ENCODE results near the gene KRTAP3-1. TPM values are rescaled to one million over a fixed set of nuclear protein-coding genes. Genes with fewer than 3 reads are reported as not detected.

KRTAP3-1 gene
- total RNA-seq, 1 donor from 2014 or later, result not detected

DNA sequence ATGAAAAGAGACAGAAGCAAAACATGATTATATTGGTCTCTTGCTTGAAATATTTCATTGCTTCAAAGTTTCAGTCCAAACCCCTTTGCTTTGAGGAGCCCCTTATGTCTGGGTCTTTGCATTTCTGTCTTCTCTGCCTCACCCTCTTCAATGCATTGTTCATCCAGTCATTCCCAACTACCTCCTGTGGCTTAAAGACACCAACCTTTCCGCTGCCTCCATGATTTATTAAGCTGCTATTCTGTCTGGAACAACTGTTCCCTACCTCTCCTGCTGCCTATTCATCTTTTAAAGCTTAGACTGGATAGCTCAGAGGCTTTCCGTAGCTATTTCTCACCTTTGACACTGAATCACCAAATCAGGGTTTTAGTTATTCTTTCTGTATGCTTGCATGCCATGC lies 11.6 kb downstream of the KRTAP3-1 start:
- Mint-ChIP-seq H3K4me3 (ENCODE audit: unreplicated experiment) (no peak overlapping the region), H3K27me3 (ENCODE audit: unreplicated experiment) (peaks cover 11% of the 10 kb centered on the region), H3K27ac (ENCODE audit: unreplicated experiment) (no peak overlapping the region), H3K36me3 (ENCODE audit: unreplicated experiment) (no peaks in the 10 kb centered on the region), H3K9me3 (ENCODE audit: unreplicated experiment) (peaks cover 14% of the 10 kb centered on the region), H3K4me1 (ENCODE audit: low read depth, unreplicated experiment) (peaks cover 29% of the 10 kb centered on the region)
- TF ChIP-seq, protein P1, sequence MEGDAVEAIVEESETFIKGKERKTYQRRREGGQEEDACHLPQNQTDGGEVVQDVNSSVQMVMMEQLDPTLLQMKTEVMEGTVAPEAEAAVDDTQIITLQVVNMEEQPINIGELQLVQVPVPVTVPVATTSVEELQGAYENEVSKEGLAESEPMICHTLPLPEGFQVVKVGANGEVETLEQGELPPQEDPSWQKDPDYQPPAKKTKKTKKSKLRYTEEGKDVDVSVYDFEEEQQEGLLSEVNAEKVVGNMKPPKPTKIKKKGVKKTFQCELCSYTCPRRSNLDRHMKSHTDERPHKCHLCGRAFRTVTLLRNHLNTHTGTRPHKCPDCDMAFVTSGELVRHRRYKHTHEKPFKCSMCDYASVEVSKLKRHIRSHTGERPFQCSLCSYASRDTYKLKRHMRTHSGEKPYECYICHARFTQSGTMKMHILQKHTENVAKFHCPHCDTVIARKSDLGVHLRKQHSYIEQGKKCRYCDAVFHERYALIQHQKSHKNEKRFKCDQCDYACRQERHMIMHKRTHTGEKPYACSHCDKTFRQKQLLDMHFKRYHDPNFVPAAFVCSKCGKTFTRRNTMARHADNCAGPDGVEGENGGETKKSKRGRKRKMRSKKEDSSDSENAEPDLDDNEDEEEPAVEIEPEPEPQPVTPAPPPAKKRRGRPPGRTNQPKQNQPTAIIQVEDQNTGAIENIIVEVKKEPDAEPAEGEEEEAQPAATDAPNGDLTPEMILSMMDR (IDR thresholded peaks at IDR 0.05; ENCODE audit: partially characterized antibody, unreplicated experiment), result no peak
- no peak for DNase-seq

DNA sequence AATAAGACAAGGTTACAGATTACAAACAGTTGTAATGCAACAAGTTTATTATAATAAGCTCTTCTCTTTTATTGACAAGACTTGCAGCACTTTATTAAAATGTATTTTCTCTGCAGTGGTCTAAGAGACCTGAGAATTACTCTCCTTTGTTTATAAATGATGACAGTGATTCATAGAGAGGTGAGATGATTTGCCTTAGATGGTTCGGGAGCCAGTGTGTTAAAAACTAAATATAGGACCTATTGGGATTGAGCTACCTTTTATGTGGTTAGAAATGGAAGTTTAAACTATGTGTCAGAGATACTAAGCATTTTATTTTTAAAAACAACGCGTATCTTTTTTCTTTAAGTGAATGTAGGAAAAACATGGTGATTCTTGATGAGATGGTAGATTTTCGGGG lies 12.1 kb downstream of the KRTAP3-1 start:
- Mint-ChIP-seq H3K36me3 (ENCODE audit: unreplicated experiment) (no peaks in the 10 kb centered on the region), H3K4me1 (ENCODE audit: low read depth, unreplicated experiment) (peaks cover 29% of the 10 kb centered on the region), H3K4me3 (ENCODE audit: unreplicated experiment) (no peak overlapping the region), H3K27me3 (ENCODE audit: unreplicated experiment) (peaks cover 11% of the 10 kb centered on the region), H3K9me3 (ENCODE audit: unreplicated experiment) (peaks cover 14% of the 10 kb centered on the region), H3K27ac (ENCODE audit: unreplicated experiment) (no peak overlapping the region)
- TF ChIP-seq, protein P1 (IDR thresholded peaks at IDR 0.05; ENCODE audit: partially characterized antibody, unreplicated experiment), result no peak
- DNase-seq, result no peak

DNA sequence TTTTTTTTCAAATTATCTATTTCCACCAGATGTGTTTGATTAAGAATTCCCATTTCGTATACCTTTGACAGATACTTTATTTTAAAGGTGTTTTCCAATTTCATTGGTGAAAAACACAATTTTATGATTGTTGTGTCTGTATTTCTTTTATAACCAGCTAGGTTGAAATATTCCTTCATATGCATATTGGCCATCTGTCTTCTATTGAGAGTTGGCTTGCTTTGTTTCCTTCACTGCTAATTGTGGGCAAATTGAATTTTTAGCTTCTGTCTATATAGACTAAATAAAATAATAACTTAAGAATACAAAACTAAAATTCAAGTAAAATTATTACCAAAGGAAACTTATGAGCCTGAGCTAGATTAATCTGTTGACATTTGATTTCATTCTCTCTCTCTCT lies 13.8 kb downstream of the KRTAP3-1 start:
- no peak overlapping the region for H3K4me3 Mint-ChIP-seq (ENCODE audit: unreplicated experiment)
- peaks cover 14% of the 10 kb centered on the region for H3K9me3 Mint-ChIP-seq (ENCODE audit: unreplicated experiment)
- TF ChIP-seq, protein P1 (IDR thresholded peaks at IDR 0.05; ENCODE audit: partially characterized antibody, unreplicated experiment), result no peak
- no peaks in the 10 kb centered on the region for H3K36me3 Mint-ChIP-seq (ENCODE audit: unreplicated experiment)
- peaks cover 29% of the 10 kb centered on the region for H3K4me1 Mint-ChIP-seq (ENCODE audit: low read depth, unreplicated experiment)
- no peak for DNase-seq
- H3K27me3 Mint-ChIP-seq (ENCODE audit: unreplicated experiment), result peaks cover 11% of the 10 kb centered on the region
- H3K27ac Mint-ChIP-seq (ENCODE audit: unreplicated experiment), result no peak overlapping the region

DNA sequence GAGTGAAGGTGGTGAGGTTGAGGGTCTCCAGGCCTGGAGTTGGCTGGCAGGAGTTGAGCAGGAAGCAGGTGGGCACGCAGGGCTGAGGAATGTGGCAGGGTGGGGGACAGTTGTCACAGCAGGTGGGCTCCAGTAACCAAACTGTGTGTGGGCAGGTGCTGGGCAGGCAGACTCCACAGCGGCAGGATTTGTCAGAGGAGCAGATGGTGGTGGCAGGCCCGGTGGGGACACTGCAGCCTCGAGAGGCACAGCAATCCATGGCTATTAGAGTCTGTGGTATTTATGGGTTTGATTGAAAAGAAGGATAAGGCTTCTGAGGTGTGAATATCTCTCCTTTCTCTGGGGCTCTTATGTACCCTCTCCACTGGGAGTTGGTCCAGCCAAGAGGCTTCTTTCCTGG lies 15.1 kb downstream of the KRTAP3-1 start, which contains the start of gene KRTAP3-3:
TSS of gene KRTAP3-3 (minus strand) at position 326 of the 400 bp plus-strand sequence. CDS start at position 259, 67 bp downstream.
- peaks cover 18% of the 10 kb centered on the region for H3K4me1 Mint-ChIP-seq (ENCODE audit: low read depth, unreplicated experiment)
- H3K36me3 Mint-ChIP-seq (ENCODE audit: unreplicated experiment), result no peaks in the 10 kb centered on the region
- peaks cover 8% of the 10 kb centered on the region for H3K9me3 Mint-ChIP-seq (ENCODE audit: unreplicated experiment)
- peak; percentile 54 for DNase-seq
- peaks cover 6% of the 10 kb centered on the region for H3K27me3 Mint-ChIP-seq (ENCODE audit: unreplicated experiment)
- TF ChIP-seq, protein P1 (IDR thresholded peaks at IDR 0.05; ENCODE audit: partially characterized antibody, unreplicated experiment), result no peak
- H3K27ac Mint-ChIP-seq (ENCODE audit: unreplicated experiment), result peak within 1 kb of the TSS; percentile 84
- peak within 1 kb of the TSS; percentile 47 for H3K4me3 Mint-ChIP-seq (ENCODE audit: unreplicated experiment)

DNA sequence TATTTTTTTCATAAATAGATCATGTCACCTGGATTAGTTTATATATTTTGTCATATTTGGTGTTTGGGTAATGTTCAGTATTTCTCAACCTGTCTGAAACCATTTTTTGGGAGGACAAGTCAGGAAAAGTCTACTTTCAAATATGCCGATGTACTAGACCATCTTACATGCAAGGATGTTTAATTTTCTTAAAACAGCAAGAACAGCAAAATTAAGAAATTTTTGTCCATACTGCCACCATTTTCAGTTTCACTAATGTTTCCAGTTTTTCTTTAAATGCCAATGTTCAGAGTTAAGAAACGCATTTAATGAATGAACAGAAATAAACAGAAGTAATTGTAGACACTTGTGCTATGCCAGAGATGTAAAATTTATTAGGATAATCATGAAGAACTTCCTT lies 15.8 kb downstream of the KRTAP3-1 start:
- TF ChIP-seq, protein P1 (IDR thresholded peaks at IDR 0.05; ENCODE audit: partially characterized antibody, unreplicated experiment), result no peak
- peaks cover 18% of the 10 kb centered on the region for H3K4me1 Mint-ChIP-seq (ENCODE audit: low read depth, unreplicated experiment)
- DNase-seq, result no peak
- peaks cover 8% of the 10 kb centered on the region for H3K9me3 Mint-ChIP-seq (ENCODE audit: unreplicated experiment)
- no peak overlapping the region for H3K4me3 Mint-ChIP-seq (ENCODE audit: unreplicated experiment)
- H3K27me3 Mint-ChIP-seq (ENCODE audit: unreplicated experiment), result peaks cover 6% of the 10 kb centered on the region
- no peaks in the 10 kb centered on the region for H3K36me3 Mint-ChIP-seq (ENCODE audit: unreplicated experiment)
- H3K27ac Mint-ChIP-seq (ENCODE audit: unreplicated experiment), result no peak overlapping the region
